Measurements from ENCODE around the gene PTPRG. TPM values are rescaled to one million over a fixed set of nuclear protein-coding genes. Genes with fewer than 3 reads are reported as not detected.

The PTPRG gene
- total RNA-seq, 3 donors from 2014 or later, result 28.9 to 54.7 (median 40.4) TPM

- H3K9me3 ChIP-seq, result no peaks in the 10 kb centered on the region
- no peaks in the 10 kb centered on the region for H3K36me3 ChIP-seq (ENCODE audit: low read depth)
- DNase-seq, result peak in 1 of 3 donors; percentile 42
- TF ChIP-seq, protein P1, sequence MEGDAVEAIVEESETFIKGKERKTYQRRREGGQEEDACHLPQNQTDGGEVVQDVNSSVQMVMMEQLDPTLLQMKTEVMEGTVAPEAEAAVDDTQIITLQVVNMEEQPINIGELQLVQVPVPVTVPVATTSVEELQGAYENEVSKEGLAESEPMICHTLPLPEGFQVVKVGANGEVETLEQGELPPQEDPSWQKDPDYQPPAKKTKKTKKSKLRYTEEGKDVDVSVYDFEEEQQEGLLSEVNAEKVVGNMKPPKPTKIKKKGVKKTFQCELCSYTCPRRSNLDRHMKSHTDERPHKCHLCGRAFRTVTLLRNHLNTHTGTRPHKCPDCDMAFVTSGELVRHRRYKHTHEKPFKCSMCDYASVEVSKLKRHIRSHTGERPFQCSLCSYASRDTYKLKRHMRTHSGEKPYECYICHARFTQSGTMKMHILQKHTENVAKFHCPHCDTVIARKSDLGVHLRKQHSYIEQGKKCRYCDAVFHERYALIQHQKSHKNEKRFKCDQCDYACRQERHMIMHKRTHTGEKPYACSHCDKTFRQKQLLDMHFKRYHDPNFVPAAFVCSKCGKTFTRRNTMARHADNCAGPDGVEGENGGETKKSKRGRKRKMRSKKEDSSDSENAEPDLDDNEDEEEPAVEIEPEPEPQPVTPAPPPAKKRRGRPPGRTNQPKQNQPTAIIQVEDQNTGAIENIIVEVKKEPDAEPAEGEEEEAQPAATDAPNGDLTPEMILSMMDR (IDR thresholded peaks at IDR 0.05), result no peak
- intact Hi-C loops (cut with DNase I, micrococcal nuclease), result no loop called here
- peaks cover 10% of the 10 kb centered on the region for H3K4me1 ChIP-seq (ENCODE audit: low read depth)
- peak; percentile 84 for ATAC-seq
- no peak overlapping the region for H3K4me3 ChIP-seq
Measured at GRCh38 chr3:62211675-62212429, 650.5 kb downstream of the PTPRG start.

GRCh38 chr3:62214850-62215249 lies 653.5 kb downstream of the PTPRG start:
- no peaks in the 10 kb centered on the region for H3K36me3 ChIP-seq (ENCODE audit: low read depth)
- intact Hi-C loops (cut with DNase I, micrococcal nuclease), result no loop called here
- ATAC-seq, result peak; percentile 35
- no peaks in the 10 kb centered on the region for H3K9me3 ChIP-seq
- peaks cover 10% of the 10 kb centered on the region for H3K4me1 ChIP-seq (ENCODE audit: low read depth)
- peak in 2 of 3 donors; percentile 9 to 37 for DNase-seq
- TF ChIP-seq, protein P1 (IDR thresholded peaks at IDR 0.05), result no peak
- no peak overlapping the region for H3K4me3 ChIP-seq

DNA sequence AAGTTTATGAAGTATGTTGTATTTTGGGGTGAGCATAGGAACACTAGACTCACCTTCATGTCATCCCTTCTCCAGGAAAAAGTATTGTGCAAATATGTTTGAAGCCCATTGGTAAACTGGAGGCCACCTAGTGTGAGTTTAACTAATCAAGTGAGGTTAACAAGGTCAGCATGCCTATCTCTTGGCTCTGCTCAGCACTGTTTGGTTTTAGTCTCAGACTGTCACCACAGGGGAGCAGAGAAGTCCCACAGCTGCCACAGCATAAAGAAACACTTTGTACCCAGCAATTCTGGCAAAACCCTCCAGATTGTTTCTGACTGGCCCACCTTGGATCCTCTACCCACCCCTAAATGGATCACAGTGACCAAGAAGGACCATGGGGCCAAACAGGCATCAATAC lies 659.2 kb downstream of the PTPRG start:
- intact Hi-C loops (cut with DNase I, micrococcal nuclease), result no loop called here
- no peak for ATAC-seq
- no peak for DNase-seq
- Histone ChIP-seq H3K9me3 (no peaks in the 10 kb centered on the region), H3K4me3 (no peak overlapping the region), H3K36me3 (ENCODE audit: low read depth) (no peaks in the 10 kb centered on the region), H3K4me1 (ENCODE audit: low read depth) (no peaks in the 10 kb centered on the region)
- TF ChIP-seq, protein P1 (IDR thresholded peaks at IDR 0.05), result no peak

DNA sequence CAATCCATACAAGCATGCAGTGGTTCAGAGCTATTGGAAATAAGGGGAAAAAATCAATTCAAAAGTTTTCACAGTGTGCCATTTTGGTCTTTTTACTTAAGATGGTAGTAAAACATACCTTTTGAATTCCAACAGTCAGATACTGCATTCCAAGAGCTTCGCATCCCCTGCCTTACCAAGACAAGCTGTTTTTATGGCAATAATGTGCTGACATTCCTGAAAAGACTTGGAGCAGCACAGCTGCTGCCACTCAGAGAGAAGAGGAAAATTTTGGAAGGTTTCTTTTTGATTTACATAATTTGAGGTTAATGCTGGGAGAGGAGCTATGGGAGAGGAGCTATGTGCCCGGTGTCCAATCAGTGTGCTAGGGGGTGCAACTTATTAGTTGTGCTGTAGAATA lies 663.7 kb downstream of the PTPRG start:
- intact Hi-C loops (cut with DNase I, micrococcal nuclease), result no loop called here
- ATAC-seq, result no peak
- no peaks in the 10 kb centered on the region for H3K36me3 ChIP-seq (ENCODE audit: low read depth)
- H3K4me1 ChIP-seq (ENCODE audit: low read depth), result no peaks in the 10 kb centered on the region
- no peak for DNase-seq
- no peaks in the 10 kb centered on the region for H3K9me3 ChIP-seq
- no peak overlapping the region for H3K4me3 ChIP-seq
- TF ChIP-seq, protein P1 (IDR thresholded peaks at IDR 0.05), result no peak

DNA sequence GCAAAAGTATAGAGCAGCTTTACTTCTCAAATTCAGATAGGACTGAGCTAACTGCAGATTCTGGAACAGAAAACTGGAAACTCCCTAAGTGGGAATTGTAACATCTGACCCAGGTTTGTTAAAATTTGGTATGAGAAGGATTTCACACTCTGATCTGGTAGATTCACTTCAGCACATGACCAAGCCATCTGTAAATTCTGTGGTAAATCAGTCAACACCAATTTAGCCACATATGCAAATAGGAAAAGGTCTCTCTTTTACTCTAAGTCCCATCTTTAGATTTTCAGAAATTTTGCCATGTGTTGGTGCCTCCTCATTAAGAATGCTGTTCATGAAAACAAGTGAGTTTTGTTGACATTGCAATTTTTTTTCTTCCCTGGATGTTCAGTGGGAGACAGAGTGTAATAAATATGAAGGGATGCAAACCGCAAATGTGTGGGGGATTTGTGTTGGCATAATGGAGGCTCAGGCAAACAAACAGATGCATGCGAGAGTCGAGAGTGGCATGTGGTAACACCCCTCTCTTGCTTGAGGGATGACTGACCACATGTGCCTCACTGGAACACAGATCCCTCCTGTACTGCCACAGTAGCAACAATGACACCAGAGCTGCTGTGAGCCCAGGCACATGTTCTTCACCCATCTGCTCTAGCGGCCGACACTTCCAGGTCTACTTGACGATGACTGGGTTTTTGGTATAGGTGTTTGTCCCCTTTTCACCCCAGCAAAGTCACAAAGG lies 665.4 kb downstream of the PTPRG start:
- TF ChIP-seq, protein P1 (IDR thresholded peaks at IDR 0.05), result no peak
- Histone ChIP-seq H3K9me3 (no peaks in the 10 kb centered on the region), H3K4me3 (no peak overlapping the region), H3K36me3 (ENCODE audit: low read depth) (no peaks in the 10 kb centered on the region), H3K4me1 (ENCODE audit: low read depth) (no peaks in the 10 kb centered on the region)
- DNase-seq, result no peak
- ATAC-seq, result no peak
- intact Hi-C loops (cut with DNase I, micrococcal nuclease), result no loop called here

All from mucosa of descending colon (tissue), 3 donors.